Stimulated activated CD4-positive, alpha-beta T cell treated with anti-CD3 and anti-CD28 coated beads, Interleukin-12 subunit alpha, Interleukin-12 subunit beta, amount 100 ng/mL, for 24 hours (primary cell): ENCODE results near the gene AADAC.
A peak's percentile ranks its signal among the peaks of the same experiment; 100 is the strongest.
"Not testable (repeated sequence)": the region's sequence is repeated elsewhere in the genome, so short reads cannot be mapped to it uniquely, and the experiment has no call there.

Experiments used
- DNase-seq, 2 experiments: peaks; one replicate each; pipeline ENCODE4 v3.0.0-alpha.2; 2020; ENCODE audit warnings: low read depth in 2 of 2

The AADAC gene

DNA sequence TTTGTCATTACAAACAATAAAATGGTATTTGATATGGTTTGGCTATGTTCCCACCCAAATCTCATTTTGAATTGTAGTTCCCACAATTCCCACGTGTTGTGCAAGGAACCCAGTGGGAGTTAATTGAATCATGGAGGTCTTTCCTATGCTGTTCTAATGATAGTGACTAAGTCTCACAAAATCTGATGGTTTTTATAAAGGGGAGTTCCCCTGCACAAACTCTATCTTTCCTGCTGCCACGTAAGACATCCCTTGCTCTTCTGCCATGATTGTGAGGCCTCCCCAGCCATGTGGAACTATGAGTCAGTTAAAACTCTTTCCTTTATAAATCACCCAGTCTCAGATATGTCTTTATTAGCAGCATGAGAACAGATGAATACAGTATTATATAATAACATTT lies 15.4 kb upstream of the AADAC start:
- no peak for DNase-seq

DNA sequence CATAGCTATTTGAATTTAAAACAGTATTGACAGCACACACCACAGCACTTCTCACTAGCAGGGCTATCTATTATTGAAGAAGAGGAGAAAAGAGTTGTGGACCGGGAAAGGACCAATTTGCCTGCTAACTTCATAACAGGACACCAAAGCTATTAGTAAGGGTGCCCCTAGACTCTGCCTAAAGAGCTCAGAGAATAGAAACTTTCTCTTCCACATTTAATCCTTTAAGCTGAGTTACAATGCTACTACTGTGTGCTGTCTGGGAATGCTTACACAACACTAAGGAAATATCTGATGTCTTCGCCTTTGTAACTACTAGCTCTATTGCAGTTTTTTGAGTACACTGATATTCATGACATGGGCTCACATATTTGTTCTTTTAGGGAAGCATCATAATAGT lies 13.5 kb upstream of the AADAC start:
- no peak for DNase-seq

DNA sequence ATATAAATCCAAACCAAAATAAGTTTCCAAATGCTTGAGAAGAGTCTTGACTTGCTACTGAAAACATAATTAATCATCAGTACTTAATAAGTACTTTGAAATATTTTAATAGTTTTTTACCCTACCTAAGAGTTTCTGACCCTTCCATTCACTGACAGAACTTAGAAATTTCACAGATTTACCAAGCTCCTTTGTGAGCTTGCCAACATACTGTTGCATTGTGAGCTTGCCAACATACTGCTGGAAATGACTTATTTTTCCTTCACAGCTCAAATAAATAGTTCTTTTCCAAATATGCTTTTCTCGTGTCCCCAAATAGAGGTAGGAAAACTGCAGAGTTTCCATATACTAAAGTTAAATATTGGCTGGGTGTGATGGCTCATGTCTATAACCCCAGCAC lies 9.6 kb upstream of the AADAC start:
- DNase-seq, result no peak

DNA sequence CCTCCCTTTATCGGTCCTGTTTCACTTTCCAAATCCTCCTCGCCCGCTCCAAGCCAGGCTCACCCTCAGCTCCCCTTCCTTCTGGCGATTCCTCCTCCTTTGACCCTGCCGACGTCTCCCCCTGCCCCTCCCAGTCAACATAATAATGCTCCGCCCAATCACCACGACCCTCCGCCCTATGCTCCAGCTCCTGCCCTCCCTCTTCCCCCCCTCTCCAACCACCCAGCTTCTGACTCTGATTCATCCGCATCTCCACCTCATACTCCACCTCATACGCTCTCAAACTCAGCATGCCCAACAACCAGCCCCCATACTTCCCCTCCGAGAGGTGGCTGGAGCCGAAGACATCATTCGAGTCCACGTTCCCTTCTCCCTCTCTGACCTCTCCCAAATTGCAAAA lies 7.1 kb upstream of the AADAC start:
- DNase-seq, result no peak

DNA sequence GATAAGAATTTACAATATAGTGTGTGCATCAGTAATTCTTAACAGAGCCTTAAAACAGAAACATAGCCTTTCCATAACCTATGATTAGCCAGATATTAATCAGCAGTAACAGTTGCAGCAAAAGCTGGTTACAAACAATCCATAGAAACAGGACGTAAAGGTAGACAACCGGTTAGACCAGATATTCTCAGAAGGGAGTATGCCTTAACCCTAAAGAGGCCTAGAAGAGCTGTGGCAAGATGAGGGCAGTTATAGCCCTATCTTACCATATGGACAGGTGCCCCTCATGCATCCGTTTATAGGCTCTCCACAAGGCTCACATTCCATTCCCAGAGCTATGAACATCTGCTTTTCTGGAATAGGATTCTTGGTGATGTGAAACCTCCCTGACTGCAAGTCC lies 5.0 kb upstream of the AADAC start:
- DNase-seq, result not testable (repeated sequence)

DNA sequence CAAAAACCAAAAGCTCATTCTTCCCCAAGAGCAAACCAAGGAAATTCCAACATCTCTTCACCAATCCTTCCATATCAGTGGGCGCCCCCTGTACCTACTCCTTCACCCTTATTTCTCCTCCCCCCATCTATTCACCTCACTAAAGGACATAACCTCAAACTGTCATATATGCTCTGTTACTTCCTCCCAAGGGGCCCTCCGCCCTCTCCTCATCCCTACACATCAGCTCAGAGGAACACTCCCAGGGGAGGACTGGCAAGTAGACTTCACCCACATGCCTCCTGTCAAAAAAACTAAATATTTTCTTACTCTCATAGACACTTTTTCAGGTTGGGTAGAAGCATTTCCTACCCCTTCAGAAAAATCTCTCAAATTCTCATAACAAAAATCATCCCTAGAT lies 2.4 kb upstream of the AADAC start:
- no peak for DNase-seq

DNA sequence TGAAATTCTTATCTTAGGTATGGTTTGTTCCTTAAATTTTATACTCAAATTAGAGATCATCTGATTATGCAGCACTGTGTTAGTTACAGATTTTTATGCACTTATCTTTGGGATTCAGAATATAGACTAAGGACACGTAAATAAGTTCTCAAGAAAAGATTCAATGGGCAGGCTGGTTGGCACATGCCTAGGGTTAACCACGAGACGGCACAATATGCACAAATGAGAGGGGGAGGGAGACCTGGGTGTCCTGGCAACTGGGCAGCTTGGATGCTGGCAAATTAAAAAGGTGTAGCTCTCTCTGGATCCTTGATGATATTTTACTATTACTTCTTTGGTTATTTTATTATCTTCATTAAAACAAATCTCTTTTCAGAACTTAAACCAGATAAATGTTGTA lies 672 bp downstream of the AADAC start:
- DNase-seq, result no peak

DNA sequence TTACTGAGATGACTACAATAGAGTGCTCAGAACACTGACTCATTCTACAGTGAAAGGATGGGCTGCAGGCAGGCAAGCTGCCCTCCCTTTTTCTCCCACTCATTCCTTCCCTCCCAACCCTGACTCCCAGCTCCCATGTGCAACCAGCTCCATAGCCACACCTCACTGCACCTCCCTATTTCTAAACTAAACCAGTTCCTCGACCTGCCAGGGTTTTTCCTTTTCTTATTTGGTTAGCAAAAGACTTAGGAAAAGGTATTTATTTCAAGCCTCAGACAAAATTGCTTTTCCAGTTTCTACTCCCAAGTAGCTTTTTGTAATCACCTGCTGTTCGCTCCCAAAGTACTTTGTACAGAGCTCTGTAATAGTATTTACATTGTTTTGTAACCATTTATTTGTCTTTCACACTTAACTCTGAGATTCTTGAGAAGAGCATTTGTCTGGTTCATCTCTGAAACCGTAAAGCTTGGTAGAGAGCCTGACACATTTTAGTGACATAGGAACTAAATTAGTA lies 2.2 kb downstream of the AADAC start:
- no peak for DNase-seq

DNA sequence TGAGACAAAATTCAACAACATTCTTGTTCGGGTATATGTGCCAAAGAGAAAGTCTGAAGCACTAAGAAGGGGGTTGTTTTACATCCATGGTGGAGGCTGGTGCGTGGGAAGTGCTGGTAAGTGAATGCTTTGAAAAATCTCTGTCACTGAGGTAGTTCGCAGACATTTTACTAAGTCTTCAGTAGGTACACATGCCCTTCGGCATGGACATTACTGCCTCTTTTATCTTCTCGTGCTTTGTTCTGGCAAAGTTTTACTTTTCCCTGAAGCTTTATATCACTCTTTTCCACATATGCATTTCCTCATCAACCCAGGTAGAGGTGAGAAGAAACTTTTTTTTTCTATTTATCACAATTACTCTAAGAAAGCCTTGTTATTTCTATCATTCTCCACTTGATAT lies 3.6 kb downstream of the AADAC start:
- DNase-seq, result no peak

DNA sequence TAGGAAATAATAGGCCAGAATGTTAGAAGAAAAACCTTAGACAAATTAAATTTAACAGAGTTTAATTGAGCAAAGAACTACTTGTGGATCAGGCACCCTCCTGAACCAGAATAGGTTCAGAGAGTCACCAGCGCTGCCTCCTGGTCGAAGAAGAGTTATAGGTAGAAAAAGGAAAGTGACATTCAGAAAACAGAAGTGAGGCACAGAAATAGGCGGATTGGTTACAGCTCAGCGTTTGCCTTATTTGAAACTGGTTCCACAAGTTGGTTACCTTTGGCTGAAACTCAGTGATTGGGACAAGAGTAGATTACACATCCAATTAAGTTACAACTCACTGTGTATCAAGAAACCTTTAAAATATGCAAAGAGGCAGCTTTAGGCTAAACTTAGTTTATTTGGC lies 4.4 kb downstream of the AADAC start:
- DNase-seq, result no peak

DNA sequence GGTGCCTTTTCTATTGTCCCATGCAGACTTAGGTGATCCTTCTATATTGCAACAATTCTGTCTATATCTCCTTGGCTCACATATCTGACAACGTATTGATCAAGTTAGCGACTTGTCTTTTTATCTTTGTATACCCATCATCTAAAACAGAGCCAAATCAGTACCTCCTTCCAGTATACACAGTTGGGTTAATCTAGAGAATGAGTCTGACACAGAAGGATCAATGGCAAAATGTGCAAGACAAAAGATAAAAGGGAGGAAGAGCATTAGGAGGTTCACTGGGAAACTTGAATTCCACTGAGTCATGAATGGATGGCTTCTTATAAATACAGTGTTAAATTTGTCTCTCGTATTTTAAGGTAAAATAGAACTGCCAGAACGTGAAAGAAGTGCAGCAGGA lies 6.0 kb downstream of the AADAC start:
- DNase-seq, result no peak

DNA sequence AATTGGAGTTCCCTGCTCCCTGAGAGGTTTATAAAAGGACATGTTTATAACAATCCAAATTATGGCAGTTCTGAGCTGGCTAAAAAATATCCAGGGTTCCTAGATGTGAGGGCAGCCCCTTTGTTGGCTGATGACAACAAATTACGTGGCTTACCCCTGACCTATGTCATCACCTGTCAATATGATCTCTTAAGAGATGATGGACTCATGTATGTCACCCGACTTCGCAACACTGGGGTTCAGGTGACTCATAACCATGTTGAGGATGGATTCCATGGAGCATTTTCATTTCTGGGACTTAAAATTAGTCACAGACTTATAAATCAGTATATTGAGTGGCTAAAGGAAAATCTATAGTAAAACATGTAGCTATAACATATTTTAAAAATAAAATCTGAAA lies 13.9 kb downstream of the AADAC start:
- no peak for DNase-seq

DNA sequence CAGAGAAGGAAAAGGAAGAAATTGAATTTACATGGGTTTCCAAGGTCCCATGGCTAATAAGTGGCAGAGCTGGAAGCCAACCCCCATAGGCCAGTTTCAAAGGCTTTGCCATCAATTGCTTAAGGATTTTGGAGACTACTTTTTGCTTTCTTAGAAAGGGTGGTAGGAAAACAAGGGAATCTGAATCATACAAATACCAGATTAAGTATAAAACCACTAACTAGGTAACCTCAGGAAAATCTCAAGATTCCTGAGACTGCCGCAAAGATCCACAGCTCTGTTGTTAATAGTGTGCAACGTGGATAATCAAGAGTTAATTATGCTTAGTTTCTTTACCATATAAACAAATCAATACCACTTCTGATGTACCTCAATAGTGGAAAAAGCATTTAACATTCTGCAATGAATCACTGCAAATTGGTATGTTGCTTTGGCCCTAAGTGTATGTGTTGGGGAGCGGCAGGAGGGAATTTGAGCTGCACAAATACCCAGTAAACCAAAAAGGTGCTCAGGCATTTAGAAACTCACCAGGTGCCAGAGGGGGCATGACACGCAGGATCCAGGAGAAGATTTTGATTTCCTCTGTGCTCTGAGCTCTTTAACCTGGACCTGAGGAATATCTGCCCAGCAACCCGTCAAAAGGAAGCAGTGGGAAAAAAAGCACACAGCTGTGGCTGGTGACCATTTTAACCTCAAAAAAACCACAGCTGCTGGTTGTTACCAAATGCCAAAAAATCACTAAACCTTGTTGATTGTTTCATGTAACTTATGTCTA lies 22.0 kb downstream of the AADAC start:
- DNase-seq, result no peak

DNA sequence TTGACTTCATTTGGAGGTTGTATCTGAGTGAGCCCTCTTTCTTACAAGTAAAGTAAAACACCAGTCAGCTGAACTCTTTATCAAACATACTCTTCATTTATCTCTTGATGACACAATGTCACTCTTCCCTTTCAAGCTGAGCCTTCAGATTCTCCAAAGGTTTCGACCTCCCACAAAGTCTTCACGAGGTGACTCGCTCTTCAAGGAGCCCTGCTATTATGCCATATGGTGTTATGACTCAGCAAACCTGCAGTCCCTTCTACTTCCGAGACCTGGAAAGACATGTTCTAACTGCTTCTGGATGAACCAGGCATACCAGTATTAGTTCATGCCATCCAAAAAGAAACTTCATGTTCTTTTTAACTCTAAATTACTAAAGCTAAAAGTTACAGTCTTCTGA lies 23.1 kb downstream of the AADAC start:
- no peak for DNase-seq

DNA sequence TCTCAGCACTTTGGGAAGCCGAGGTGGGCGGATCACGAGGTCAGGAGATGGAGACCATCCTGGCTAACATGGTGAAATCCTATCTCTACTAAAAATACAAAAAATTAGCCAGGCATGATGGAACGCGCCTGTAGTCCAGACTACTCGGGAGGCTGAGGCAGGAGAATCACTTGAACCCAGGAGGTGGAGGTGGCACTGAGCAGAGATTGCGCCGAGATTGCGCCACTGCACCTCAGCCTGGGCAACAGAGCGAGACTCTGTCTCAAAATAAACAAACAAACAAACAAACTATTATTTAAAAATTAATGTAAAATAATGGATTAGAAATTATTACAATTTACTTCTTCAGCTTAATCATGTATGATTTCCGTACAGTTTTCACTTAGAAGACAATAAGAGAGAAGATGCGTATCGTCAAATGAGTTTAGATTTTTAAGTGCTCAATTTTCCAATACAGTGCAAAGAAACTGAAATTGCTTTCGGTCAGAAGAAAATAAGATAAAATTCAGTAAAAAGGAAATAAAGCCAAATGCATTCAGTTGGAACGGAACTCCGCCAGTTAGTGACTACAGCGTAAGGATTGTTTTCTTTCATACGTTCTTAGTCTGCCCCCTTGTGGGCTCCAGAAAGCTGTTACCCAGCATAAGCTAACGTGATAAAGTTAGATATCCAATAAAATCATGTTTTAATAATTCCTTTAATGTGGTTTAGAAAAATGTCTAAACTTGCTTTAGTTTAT lies 24.8 kb downstream of the AADAC start:
- peak in 1 of 2 experiments; percentile 2 for DNase-seq

DNA sequence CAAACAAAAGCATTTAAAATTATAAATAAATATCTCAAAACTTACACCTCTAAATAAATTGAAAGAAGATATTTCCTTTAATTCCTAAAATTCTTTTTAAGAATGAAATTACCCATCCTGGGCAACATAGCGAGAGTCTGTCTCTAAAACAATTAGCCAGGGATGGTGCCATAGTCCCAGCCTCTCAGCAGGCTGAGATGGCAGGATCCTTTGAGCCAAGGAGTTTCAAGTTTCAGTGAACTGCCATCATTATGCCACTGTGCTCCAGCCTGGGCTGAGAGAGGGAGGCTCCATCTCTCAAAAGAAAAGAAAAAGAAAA lies 25.4 kb downstream of the AADAC start:
- DNase-seq, result no peak

DNA sequence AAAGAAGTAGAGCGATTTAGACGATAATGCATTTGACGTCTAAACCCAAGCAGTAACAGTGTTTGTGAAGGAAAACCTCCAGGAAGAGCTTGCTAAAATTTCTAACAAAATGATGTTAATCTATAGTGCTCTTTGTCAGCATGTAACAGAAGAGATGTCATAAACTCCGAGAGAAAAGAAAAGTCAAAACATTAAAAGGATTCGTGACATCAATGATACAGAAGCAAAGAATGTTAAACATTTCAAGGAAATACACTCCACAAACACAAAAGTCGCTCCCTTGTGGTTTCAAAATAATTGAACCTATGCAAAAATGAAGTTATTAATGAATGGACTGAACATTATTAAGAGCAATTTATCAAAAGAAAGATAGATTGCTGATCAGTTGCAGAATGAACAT lies 27.9 kb downstream of the AADAC start:
- DNase-seq, result no peak

DNA sequence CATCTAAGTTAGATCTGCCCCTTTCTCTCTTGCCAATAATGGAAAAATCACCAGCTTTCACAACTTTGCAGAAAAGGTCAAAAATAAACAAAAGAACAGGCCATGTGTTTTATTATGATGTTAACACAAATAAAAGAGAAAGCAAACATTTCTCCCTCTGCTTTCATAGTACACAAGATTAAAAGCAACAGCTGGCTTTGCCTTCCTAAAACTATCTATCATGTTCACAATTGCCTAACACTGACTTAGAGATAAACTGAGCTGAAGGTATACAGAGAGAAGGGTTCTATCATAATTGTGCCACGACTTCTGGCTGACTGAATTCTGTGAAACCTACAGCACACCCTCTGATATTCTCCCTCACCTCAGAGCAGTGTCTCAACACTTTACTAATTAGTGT lies 29.4 kb downstream of the AADAC start:
- DNase-seq, result no peak

DNA sequence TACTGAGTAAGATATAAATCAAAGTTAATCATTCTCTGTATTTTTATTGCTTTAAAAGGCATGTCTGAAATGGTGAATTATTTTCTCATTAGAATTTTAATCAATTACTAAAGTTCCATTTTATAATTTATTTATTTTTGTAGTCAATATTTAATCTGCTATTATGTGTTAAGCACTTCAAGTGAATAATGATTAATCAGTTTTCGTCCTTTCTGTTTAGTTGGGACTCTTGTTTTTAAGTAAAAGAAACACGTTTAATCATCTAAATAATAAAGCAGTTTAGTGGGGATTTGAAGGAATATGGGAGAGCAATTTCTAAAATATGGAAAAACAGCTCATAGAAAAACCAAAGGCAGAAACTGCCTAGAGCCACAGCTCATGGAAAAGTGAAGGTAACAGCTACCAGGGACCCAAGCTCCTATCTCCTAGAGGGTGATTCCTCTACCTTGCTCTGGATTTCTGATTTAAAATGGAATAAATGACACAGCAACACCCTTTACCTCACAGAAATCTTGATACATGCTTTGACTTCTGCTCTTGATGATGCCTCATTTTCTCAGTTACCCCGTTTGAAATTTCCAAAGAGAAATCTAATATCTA lies 31.5 kb downstream of the AADAC start:
- no peak for DNase-seq

DNA sequence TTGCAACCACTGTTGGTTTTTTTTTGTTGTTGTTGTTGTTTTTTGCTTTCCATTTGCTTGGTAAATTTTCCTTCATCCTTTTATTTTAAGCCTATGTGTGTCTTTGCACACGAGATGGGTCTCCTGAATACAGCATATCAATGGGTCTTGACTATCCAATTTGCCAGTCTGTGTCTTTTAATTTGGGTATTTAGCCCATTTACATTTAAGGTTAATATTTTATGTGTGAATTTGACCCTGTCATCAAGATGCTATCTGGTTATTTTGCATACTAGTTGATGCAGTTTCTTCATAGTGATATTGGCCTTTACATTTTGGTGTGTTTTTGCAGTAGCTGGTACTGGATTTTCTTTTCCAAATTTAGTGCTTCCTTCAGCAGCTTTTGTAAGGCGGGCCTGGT lies 36.1 kb downstream of the AADAC start:
- DNase-seq, result not testable (repeated sequence)

DNA sequence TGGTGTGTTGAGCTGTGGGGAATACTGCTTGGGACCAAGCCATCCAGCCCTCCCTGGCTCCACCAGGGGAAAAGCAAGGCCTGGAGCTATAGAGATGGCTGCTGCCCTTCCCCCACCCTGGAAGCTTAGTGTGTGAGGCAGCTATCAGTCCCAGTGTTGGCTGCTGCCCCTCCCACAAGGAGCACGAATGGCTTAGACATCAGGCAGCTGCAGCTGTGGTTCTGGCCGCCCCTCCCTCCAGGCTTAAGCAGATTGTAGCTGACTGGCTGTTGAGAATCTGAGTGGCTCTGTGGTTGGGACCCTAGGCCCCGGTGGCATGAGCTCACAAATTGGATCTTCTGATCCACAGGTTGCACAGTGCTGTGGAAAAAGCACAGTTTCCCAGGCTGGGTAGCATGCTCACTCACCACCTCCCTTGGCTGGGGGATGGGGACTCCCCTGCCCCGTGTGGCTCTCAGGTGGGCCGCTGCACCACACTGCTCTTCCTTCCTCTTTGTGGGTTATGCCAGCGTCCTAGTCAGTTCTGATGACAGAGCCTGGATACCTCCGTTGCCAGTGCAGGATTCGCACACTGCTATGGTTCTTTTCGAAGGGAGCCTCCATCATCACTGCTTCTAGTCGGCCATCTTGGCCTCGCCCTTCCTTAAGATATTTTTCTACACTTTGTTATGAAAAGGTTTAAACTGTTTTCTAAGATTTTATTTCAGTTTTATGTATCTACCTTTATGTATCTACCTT lies 38.3 kb downstream of the AADAC start:
- DNase-seq, result no peak

DNA sequence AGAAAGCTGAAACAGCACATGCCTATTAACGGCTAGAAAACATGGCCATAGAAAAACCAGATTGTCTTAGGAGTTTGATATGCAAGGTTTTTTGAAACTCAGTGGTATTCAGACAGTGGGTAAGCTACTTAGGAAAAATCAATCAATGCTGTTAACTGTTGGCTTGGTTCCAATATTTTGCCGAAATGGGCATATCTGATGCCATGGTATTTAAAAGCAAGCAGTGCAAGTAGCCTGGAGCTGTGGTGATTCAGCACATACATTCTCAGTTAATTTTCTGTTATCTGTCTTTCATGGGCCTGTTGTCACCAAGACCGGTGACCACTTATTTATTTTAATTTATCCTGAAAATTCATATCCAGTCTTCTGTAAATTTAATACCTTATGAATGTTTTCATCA lies 42.2 kb downstream of the AADAC start:
- no peak for DNase-seq
